ENCODE data around the gene NXPH1. TPM values are rescaled to one million over a fixed set of nuclear protein-coding genes. Genes with fewer than 3 reads are reported as not detected.

NXPH1 gene
- total RNA-seq, 2 donors from 2014 or later = 0.24 TPM; not detected in 1

GRCh38 chr7:8481096-8481495, 47.7 kb downstream of the NXPH1 start:
- no peak for DNase-seq
- no peak for TF ChIP-seq CTCF (conservative IDR thresholded peaks at IDR 0.05)
- H3K27me3 Mint-ChIP-seq (ENCODE audit: insufficient read depth) = no peaks in the 10 kb centered on the region
- H3K9me3 ChIP-seq (ENCODE audit: control insufficient read depth, low read length) = peaks cover 4% of the 10 kb centered on the region
- no peaks in the 10 kb centered on the region for H3K36me3 ChIP-seq (ENCODE audit: control insufficient read depth, insufficient read depth, low read length)
- no peak overlapping the region for H3K4me3 Mint-ChIP-seq
- H3K36me3 Mint-ChIP-seq (ENCODE audit: low read depth) = no peaks in the 10 kb centered on the region
- no peaks in the 10 kb centered on the region for H3K27me3 ChIP-seq (ENCODE audit: control insufficient read depth, insufficient read depth, low read length, poor library complexity, severe bottlenecking)
- no peak overlapping the region for H3K9ac ChIP-seq (ENCODE audit: extremely low read depth, low read length, poor library complexity, severe bottlenecking)
- H3K27ac ChIP-seq (ENCODE audit: low read depth, low read length) = no peak overlapping the region
- H3K4me3 ChIP-seq (ENCODE audit: low read length) = no peak overlapping the region
- no peak overlapping the region for H3K27ac Mint-ChIP-seq
- H3K9me3 Mint-ChIP-seq = peaks cover 7% of the 10 kb centered on the region
- 98 to 100% methylated on average over 1 to 2 of the region's 2 CpGs for WGBS, 2 experiments (ENCODE audit: insufficient coverage in 1 of 2, insufficient read length in 1 of 2)
- H3K4me1 Mint-ChIP-seq = peaks cover 6% of the 10 kb centered on the region
- peaks cover 3% of the 10 kb centered on the region for H3K4me1 ChIP-seq (ENCODE audit: control insufficient read depth, insufficient read depth, low read length)

DNA sequence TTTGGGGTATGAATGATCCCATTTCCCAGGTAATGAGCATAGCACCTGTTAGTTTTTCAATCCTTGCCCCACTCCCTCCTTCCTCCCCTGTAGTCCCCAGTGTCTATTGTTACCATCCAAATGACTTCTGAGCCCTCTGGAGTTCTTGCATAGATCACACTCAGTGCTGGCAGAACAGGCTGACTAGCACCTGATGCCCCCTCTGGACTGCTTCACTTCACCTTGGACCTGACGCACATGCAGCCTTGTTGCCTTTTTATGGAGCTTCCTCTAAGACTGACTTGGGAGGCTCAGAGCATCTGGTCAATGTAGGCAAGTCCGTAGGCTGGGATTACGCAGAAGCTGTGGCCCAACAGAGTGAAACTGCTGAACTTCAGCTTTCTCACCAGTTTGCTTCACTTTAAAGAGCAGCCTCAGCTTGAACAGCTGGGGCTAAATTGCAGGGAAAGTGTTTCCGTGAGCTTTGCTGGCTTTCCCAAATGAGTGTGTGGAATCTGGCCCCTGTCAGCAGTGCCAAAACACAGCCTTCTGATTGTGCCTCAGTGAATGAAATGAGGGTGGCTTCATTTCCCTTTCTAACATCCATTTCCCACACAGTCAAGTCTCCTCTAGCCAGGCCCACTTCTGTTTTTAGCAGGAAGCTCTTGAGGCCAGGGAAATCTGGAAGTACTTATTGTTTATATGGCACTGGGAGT, 48.5 kb downstream of the NXPH1 start:
- Histone ChIP-seq H3K27ac (ENCODE audit: low read depth, low read length) (no peak overlapping the region), H3K4me1 (ENCODE audit: control insufficient read depth, insufficient read depth, low read length) (peaks cover 4% of the 10 kb centered on the region), H3K9me3 (ENCODE audit: control insufficient read depth, low read length) (peaks cover 4% of the 10 kb centered on the region), H3K9ac (ENCODE audit: extremely low read depth, low read length, poor library complexity, severe bottlenecking) (no peak overlapping the region), H3K36me3 (ENCODE audit: control insufficient read depth, insufficient read depth, low read length) (no peaks in the 10 kb centered on the region), H3K4me3 (ENCODE audit: low read length) (no peak overlapping the region), H3K27me3 (ENCODE audit: control insufficient read depth, insufficient read depth, low read length, poor library complexity, severe bottlenecking) (no peaks in the 10 kb centered on the region)
- TF ChIP-seq CTCF (conservative IDR thresholded peaks at IDR 0.05) = no peak
- Mint-ChIP-seq H3K27ac (no peak overlapping the region), H3K4me1 (peaks cover 12% of the 10 kb centered on the region), H3K27me3 (ENCODE audit: insufficient read depth) (no peaks in the 10 kb centered on the region), H3K9me3 (peaks cover 7% of the 10 kb centered on the region), H3K36me3 (ENCODE audit: low read depth) (no peaks in the 10 kb centered on the region), H3K4me3 (no peak overlapping the region)
- DNase-seq = no peak
- WGBS, 2 experiments (ENCODE audit: insufficient coverage in 1 of 2, insufficient read length in 1 of 2) = 81 to 91% methylated on average over 3 to 4 of the region's 4 CpGs

DNA sequence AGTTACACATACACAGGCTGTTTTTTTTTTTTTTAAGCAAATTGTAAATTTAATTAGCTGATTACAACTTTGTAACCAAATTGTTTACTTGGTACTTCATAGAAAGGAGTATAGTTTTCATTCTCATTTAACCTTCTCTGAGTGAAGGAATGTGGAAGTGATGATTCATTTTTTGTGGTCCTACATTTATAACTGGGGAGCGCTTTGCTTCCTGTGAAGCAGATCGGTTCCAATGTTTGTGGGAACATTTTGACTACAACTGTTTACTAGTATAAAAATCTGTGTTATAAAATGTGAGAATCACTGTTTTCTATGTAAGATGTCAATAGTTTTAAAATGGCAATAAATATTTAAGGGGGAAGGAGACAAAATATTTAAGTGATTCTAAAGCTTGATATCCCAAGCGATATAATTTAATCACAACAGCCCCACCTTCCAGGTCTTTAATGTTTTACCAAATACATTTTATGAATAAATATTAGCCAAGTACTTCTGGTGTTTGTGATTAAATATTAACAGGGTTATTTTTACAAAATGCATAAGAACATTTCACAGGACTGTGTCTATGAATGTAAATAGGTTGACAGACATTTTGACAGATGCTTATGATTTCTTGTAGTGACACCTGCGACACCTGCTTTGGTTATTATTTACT, 57.1 kb downstream of the NXPH1 start:
- Mint-ChIP-seq H3K27me3 (ENCODE audit: insufficient read depth) (no peaks in the 10 kb centered on the region), H3K4me1 (peaks cover 7% of the 10 kb centered on the region), H3K9me3 (no peaks in the 10 kb centered on the region), H3K27ac (no peak overlapping the region), H3K36me3 (ENCODE audit: low read depth) (no peaks in the 10 kb centered on the region), H3K4me3 (no peak overlapping the region)
- no peak for DNase-seq
- Histone ChIP-seq H3K36me3 (ENCODE audit: control insufficient read depth, insufficient read depth, low read length) (no peaks in the 10 kb centered on the region), H3K9ac (ENCODE audit: extremely low read depth, low read length, poor library complexity, severe bottlenecking) (no peak overlapping the region), H3K9me3 (ENCODE audit: control insufficient read depth, low read length) (peaks cover 8% of the 10 kb centered on the region), H3K27me3 (ENCODE audit: control insufficient read depth, insufficient read depth, low read length, poor library complexity, severe bottlenecking) (no peaks in the 10 kb centered on the region), H3K4me3 (ENCODE audit: low read length) (no peak overlapping the region), H3K27ac (ENCODE audit: low read depth, low read length) (no peak overlapping the region), H3K4me1 (ENCODE audit: control insufficient read depth, insufficient read depth, low read length) (peaks cover 4% of the 10 kb centered on the region)
- WGBS, 2 experiments (ENCODE audit: insufficient coverage in 1 of 2, insufficient read length in 1 of 2) = 86% methylated on average over 3 of the region's 4 CpGs; no CpG with 5 or more reads in 1 of the 2 experiments
- no peak for TF ChIP-seq CTCF (conservative IDR thresholded peaks at IDR 0.05)
